ENCODE results near the gene FXYD2.

GRCh38 chr11:117806846-117807245, 17.7 kb downstream of the FXYD2 start:
- no peak for TF ChIP-seq SUZ12 (IDR thresholded peaks at IDR 0.05; ENCODE audit: extremely low read depth, insufficient read depth, insufficient read length)
- TF ChIP-seq YY1 (IDR thresholded peaks at IDR 0.05; ENCODE audit: insufficient read depth, insufficient read length) = no peak
- no peak for TF ChIP-seq ZNF274 (IDR thresholded peaks at IDR 0.05; ENCODE audit: low read depth, low read length)
